Mucosa of descending colon (tissue), 3 donors: ENCODE measurements around the gene PKNOX2. TPM values are rescaled to one million over a fixed set of nuclear protein-coding genes. Genes with fewer than 3 reads are reported as not detected.

ENCODE experiments used
- ATAC-seq: fragments of 200-7000 bp; cut with Tn5 transposase; one replicate; pipeline ENCODE4 v1.9.1; 2020; ENCODE audit warnings: mild to moderate bottlenecking, moderate library complexity
- DNase-seq, 3 donors: peaks; one replicate each; pipeline ENCODE4 v3.0.0-alpha.2; 2020
- H3K36me3 ChIP-seq: fragments of 200-600 bp; one replicate; pipeline ENCODE4 v1.8.0; 2021; ENCODE audit warnings: low read depth, mild to moderate bottlenecking
- H3K4me1 ChIP-seq: fragments of 200-600 bp; one replicate; pipeline ENCODE4 v1.8.0; 2021; ENCODE audit warnings: low read depth, mild to moderate bottlenecking
- H3K4me3 ChIP-seq: fragments of 200-600 bp; one replicate; pipeline ENCODE4 v1.8.0; 2021; ENCODE audit warnings: mild to moderate bottlenecking
- H3K9me3 ChIP-seq: fragments of 200-600 bp; one replicate; pipeline ENCODE4 v1.8.0; 2021; ENCODE audit warnings: mild to moderate bottlenecking
- intact Hi-C, 2 donors: fragments of 100-400 bp; cut with DNase I in 1 of 2; cut with micrococcal nuclease in 1 of 2; formaldehyde crosslinking; loops; one replicate each; pipeline versions ENCODE4 v1.11.0 to v1.11.1; 2022; cut with DNase I, micrococcal nuclease
- total RNA-seq, 3 donors: library from RNA; stranded (reverse); fragmentation: NEBNext Ultra II Directional in 2 of 3; extraction: Animal tissue kit (Norgen Biotek cat#: 25700) in 2 of 3; gene quantifications; one replicate each; pipeline versions ENCODE4 v1.2.1 to v1.2.4, GENCODE V29; 2021 to 2023
- TF ChIP-seq, protein P1 (sequence below): fragments of 200-600 bp; IDR thresholded peaks from one replicate; pipeline ENCODE4 v1.8.0; 2022; ENCODE audit warnings: antibody characterized with exemption, mild to moderate bottlenecking
- donor health status: DM: no; HTN: no; CAD: no; lungs with moderate emphysema.
- donor health status: DM: no; HTN: no; CAD: no.
- donor health status: DM: no; HTN: yes; CAD: no.

PKNOX2 gene
- total RNA-seq, 3 donors from 2014 or later: 1.5 to 4.0 (median 1.9) TPM

DNA sequence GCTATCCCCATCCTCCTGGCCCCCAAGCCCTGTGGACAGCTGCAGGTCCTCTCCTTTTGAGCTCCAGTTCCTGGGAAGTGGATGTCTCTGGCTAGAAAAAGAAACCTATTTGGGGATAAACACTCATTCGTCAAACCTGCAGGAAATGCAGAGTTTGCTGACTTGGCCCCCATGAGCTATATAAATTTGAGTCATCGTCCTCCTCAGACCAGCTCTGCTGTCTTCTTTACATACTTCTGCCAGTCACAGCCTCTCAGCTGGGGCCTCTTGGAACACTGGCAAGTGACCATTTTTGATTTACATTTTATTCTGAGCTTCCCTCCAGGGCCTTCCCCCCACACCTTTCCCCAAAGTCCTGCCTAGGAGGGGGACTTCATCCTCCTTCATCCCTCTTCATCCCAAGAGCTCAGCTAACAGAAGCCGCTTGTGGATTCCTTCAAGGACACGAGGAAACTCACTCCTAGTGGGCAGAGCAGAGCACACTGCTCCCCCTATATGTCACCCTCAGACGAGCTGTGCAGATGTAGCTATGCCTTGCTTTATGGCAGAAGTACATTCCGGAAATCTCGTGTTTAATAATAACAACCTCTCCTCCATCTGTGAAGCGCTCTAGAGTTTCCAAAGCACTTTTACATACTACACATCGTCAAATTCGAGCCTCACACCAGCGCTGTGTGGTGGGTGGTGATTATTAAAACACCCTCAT lies 199.7 kb downstream of the PKNOX2 start:
- TF ChIP-seq, protein P1, sequence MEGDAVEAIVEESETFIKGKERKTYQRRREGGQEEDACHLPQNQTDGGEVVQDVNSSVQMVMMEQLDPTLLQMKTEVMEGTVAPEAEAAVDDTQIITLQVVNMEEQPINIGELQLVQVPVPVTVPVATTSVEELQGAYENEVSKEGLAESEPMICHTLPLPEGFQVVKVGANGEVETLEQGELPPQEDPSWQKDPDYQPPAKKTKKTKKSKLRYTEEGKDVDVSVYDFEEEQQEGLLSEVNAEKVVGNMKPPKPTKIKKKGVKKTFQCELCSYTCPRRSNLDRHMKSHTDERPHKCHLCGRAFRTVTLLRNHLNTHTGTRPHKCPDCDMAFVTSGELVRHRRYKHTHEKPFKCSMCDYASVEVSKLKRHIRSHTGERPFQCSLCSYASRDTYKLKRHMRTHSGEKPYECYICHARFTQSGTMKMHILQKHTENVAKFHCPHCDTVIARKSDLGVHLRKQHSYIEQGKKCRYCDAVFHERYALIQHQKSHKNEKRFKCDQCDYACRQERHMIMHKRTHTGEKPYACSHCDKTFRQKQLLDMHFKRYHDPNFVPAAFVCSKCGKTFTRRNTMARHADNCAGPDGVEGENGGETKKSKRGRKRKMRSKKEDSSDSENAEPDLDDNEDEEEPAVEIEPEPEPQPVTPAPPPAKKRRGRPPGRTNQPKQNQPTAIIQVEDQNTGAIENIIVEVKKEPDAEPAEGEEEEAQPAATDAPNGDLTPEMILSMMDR: no peak
- no peaks in the 10 kb centered on the region for H3K4me1 ChIP-seq
- DNase-seq: no peak
- H3K4me3 ChIP-seq: no peak overlapping the region
- no peaks in the 10 kb centered on the region for H3K36me3 ChIP-seq
- intact Hi-C loops: no loop called here
- no peaks in the 10 kb centered on the region for H3K9me3 ChIP-seq
- ATAC-seq: no peak

- H3K9me3 ChIP-seq: no peaks in the 10 kb centered on the region
- no peak for ATAC-seq
- intact Hi-C loops: no loop called here
- no peaks in the 10 kb centered on the region for H3K4me1 ChIP-seq
- DNase-seq: no peak
- no peak overlapping the region for H3K4me3 ChIP-seq
- TF ChIP-seq, protein P1: no peak
- no peaks in the 10 kb centered on the region for H3K36me3 ChIP-seq
These were observed 200.8 kb downstream of the PKNOX2 start for GRCh38 chr11:125365196-125365931.

DNA sequence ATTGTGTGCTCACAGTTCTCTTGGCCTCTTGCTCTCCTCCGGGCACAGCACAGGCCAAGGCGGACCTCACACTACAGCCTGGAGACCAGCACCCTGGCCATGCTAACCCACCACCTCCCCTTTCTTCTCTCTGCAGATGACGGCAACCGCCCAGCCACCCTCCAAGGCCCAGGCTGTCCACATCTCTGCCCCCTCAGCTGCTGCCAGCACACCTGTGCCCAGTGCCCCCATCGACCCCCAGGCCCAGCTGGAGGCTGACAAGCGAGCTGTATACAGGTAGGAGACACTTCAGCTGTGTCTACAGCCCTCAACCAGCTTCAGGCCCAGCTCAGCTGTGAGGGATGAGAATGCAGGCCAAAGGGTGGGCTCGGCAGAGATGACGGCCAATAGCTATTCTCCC lies 203.2 kb downstream of the PKNOX2 start:
- ATAC-seq (no peak), DNase-seq (no peak)
- Histone ChIP-seq H3K4me1 (no peaks in the 10 kb centered on the region), H3K36me3 (no peaks in the 10 kb centered on the region), H3K9me3 (no peaks in the 10 kb centered on the region), H3K4me3 (no peak overlapping the region)
- TF ChIP-seq, protein P1: no peak
- intact Hi-C loops: no loop called here

DNA sequence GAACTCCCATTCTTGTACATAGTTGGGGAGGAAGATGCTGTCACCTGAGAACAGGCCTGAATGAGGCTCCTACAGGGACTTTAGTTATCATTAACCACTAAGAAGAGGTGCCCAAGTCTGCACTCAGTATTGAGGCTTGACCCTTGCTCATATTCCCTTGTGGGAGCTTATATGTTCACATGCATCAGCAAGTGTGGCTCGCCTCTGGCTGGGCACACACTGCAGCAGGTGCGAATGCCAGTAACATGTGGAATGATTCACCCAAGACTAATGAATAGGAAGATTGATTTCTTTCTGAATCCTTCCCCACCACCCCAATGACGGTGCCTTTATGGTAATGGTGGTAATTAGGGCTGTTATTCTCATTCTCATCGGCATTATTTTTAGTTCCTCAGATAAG lies 204.2 kb downstream of the PKNOX2 start:
- ATAC-seq (no peak), DNase-seq (no peak)
- intact Hi-C loops: no loop called here
- no peaks in the 10 kb centered on the region for H3K9me3 ChIP-seq
- no peak overlapping the region for H3K4me3 ChIP-seq
- H3K36me3 ChIP-seq: no peaks in the 10 kb centered on the region
- no peaks in the 10 kb centered on the region for H3K4me1 ChIP-seq
- TF ChIP-seq, protein P1: no peak

DNA sequence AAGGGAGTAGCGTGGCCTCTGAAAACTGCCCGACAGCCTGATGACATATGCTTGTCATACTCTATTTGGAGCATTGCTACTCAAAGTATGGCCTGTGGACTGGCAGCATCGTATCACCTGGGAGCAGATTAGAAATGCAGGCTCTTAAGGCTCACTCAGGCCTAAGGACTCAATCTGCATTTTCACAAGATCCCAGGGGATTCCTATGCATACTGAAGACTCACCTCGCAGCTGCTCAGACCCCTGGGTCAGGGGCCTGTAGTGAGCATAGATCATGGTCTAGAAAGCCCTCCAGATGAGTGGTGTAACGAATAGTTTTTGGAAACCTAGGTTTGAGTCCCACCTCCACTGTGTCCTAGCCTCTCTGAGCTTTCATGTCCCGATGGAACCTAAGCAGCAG lies 205.3 kb downstream of the PKNOX2 start:
- Histone ChIP-seq H3K4me3 (no peak overlapping the region), H3K36me3 (no peaks in the 10 kb centered on the region), H3K9me3 (no peaks in the 10 kb centered on the region), H3K4me1 (no peaks in the 10 kb centered on the region)
- no peak for ATAC-seq
- intact Hi-C loops: no loop called here
- TF ChIP-seq, protein P1: no peak
- no peak for DNase-seq
